ENCODE results near the gene TMEM52. TPM values are rescaled to one million over a fixed set of nuclear protein-coding genes. Genes with fewer than 3 reads are reported as not detected.
A peak's percentile ranks its signal among the peaks of the same experiment; 100 is the strongest.

TMEM52 gene
- total RNA-seq, 1 experiment from 2014 or later: 4.1 TPM

DNA sequence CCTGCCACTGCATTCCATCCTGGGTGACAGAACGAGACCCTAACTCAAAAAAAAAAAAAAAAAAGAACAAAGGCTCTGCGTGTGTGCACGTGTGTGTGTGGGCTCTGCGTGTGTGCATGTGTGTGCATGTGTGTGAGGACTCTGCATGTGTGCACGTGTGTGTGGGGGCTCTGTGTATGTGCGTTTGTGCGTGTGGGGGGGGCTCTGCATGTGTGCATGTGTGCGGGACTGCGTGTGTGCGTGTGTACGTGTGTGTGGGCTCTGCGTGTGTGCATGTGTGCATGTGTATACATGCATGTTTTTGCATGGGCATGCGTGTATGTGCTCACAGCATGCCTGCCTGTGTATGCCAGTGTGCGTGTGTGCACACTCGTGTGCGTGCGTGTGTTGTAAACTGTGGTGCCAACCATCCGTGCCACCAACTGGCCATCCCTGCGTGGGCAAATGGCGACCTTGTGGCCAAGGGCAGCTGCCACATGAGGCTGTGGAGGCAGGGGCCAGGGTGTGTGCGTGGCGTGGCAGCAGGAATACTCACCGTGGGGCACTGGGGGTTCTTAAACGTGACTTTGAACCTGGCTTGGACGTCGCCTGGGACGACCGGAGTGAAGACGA, 26.8 kb upstream of the TMEM52 start:
- Histone ChIP-seq H3K27ac (ENCODE audit: low read depth, low read length, poor library complexity, severe bottlenecking) (no peak overlapping the region), H3K36me3 (ENCODE audit: insufficient read depth, low read length, poor library complexity, severe bottlenecking) (no peaks in the 10 kb centered on the region), H3K9me3 (ENCODE audit: low read depth, low read length, poor library complexity, severe bottlenecking) (no peaks in the 10 kb centered on the region), H3K4me1 (ENCODE audit: insufficient read depth, low read length, poor library complexity, severe bottlenecking) (no peaks in the 10 kb centered on the region), H3K4me3 (ENCODE audit: low read depth, low read length, poor library complexity, severe bottlenecking) (no peak overlapping the region), H3K27me3 (replicated peaks; ENCODE audit: insufficient read depth, low read depth, low read length, poor library complexity) (no peaks in the 10 kb centered on the region)
- BruUV-seq (replicated peaks): no TSS peak
- no peak for DNase-seq (ENCODE audit: low spot score)
- intact Hi-C loops (cut with micrococcal nuclease; ENCODE audit: unreplicated experiment): no loop called here
- TF ChIP-seq, protein P1, sequence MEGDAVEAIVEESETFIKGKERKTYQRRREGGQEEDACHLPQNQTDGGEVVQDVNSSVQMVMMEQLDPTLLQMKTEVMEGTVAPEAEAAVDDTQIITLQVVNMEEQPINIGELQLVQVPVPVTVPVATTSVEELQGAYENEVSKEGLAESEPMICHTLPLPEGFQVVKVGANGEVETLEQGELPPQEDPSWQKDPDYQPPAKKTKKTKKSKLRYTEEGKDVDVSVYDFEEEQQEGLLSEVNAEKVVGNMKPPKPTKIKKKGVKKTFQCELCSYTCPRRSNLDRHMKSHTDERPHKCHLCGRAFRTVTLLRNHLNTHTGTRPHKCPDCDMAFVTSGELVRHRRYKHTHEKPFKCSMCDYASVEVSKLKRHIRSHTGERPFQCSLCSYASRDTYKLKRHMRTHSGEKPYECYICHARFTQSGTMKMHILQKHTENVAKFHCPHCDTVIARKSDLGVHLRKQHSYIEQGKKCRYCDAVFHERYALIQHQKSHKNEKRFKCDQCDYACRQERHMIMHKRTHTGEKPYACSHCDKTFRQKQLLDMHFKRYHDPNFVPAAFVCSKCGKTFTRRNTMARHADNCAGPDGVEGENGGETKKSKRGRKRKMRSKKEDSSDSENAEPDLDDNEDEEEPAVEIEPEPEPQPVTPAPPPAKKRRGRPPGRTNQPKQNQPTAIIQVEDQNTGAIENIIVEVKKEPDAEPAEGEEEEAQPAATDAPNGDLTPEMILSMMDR (conservative IDR thresholded peaks at IDR 0.05; ENCODE audit: low read depth, low read length): no peak
- no peak for TF ChIP-seq EZH2 (IDR thresholded peaks at IDR 0.05; ENCODE audit: borderline replicate concordance, low read depth, low read length, poor library complexity, severe bottlenecking)
- POLR2A ChIA-PET (ENCODE audit: low non-redundant PET): interaction anchor here (0.6 kb wide), 1 partner anchor 248 kb away, joined by 9 read pairs; no protein-coding TSS in a partner anchor
- CTCF ChIA-PET: no interaction called here

DNA sequence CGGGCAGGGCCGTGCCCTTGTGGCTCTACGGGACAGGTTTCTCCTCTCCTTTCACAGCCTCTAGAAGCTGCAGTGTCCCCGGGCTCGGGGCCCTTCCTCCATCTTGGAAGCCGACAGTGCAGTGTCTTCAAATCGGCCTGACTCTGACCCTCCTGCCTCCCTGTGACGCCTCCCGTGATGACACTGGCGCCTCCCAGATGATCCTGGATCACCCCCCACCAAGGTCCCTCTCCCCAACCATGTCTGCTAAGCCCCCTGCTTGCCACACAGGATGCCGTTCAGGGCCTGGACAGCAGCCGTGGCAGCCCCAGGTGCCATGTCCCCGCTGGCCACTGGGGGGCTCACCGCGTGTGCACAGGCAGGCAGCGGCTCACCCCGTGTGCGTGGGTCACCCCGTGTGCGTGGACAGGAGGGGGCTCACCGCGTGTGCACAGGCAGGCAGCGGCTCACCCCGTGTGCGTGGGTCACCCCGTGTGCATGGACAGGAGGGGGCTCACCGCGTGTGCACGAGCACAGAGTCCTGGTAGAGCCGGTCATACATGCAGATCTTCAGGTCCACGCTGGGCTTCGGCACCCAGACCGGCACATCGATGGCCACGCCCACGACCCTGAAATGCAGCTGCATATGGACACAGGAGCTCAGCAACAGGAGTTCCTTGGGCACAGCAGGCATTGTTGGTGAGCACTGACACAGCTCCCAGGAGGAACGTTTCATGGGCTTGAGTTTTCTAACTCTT, 24.9 kb upstream of the TMEM52 start:
- Histone ChIP-seq H3K27ac (ENCODE audit: low read depth, low read length, poor library complexity, severe bottlenecking) (no peak overlapping the region), H3K4me1 (ENCODE audit: insufficient read depth, low read length, poor library complexity, severe bottlenecking) (no peaks in the 10 kb centered on the region), H3K36me3 (ENCODE audit: insufficient read depth, low read length, poor library complexity, severe bottlenecking) (no peaks in the 10 kb centered on the region), H3K4me3 (ENCODE audit: low read depth, low read length, poor library complexity, severe bottlenecking) (no peak overlapping the region), H3K9me3 (ENCODE audit: low read depth, low read length, poor library complexity, severe bottlenecking) (no peaks in the 10 kb centered on the region), H3K27me3 (replicated peaks; ENCODE audit: insufficient read depth, low read depth, low read length, poor library complexity) (no peaks in the 10 kb centered on the region)
- peak; percentile 47 for DNase-seq (ENCODE audit: low spot score)
- BruUV-seq (replicated peaks): no TSS peak
- TF ChIP-seq EZH2 (IDR thresholded peaks at IDR 0.05; ENCODE audit: borderline replicate concordance, low read depth, low read length, poor library complexity, severe bottlenecking): no peak
- TF ChIP-seq, protein P1 (conservative IDR thresholded peaks at IDR 0.05; ENCODE audit: low read depth, low read length): peak; percentile 93
- intact Hi-C loops (cut with micrococcal nuclease; ENCODE audit: unreplicated experiment): loop anchor here (1.0 kb wide), 1 partner anchor 101 kb away; no protein-coding TSS in a partner anchor
- ChIA-PET POLR2A (ENCODE audit: low non-redundant PET) (no interaction called here), CTCF (interaction anchor here (0.5 to 0.8 kb wide), 2 partner anchors 91 to 122 kb away, joined by 3 to 4 read pairs; no protein-coding TSS in a partner anchor)

DNA sequence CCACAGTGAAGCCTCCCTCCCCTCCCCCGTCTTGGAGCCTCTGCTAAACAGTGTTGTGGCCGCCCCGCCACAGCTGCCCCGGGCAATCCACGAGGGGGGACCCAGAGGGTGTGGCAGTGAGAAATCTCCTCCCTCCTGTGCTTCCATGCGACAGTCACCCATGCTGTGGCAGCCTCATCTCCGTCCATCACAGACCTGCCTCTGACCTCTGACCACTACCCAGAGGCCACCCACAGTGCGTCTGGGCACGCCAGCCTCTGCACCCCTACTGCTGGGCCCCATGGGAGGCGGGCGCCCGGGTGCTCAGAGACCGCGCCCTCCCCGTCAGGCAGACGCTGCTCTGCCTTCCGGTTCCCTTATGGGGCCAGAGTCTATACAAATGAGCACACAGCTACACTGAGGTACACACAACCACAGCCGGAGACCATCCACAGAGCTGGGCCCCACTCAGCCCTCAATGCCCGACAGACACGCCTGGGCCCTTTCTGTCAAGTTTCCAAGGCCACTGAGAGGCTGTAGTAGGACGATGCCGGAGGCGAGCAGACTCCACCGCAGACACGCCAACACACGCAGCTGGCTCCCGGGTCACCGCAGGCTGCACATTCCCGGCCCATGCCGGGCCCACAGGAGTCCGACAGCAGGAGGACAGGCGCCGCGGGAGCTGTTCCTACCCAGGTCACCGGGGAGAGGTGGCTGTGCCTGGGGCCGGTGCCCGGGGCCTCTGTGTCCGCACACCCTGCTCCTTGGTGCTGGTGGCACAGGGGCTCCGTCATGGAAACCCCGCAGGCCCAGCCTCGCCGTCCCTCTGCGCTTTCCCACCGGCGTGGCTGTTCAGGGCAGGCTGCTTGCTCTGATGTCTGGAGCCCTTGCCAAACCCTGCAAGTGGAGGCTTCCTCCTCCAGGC, 23.9 kb upstream of the TMEM52 start:
- H3K4me3 ChIP-seq (ENCODE audit: low read depth, low read length, poor library complexity, severe bottlenecking): no peak overlapping the region
- no peaks in the 10 kb centered on the region for H3K27me3 ChIP-seq (replicated peaks; ENCODE audit: insufficient read depth, low read depth, low read length, poor library complexity)
- BruUV-seq (replicated peaks): no TSS peak
- H3K9me3 ChIP-seq (ENCODE audit: low read depth, low read length, poor library complexity, severe bottlenecking): no peaks in the 10 kb centered on the region
- intact Hi-C loops (cut with micrococcal nuclease; ENCODE audit: unreplicated experiment): no loop called here
- no peak for DNase-seq (ENCODE audit: low spot score)
- ChIA-PET POLR2A (ENCODE audit: low non-redundant PET) (no interaction called here), CTCF (no interaction called here)
- no peaks in the 10 kb centered on the region for H3K4me1 ChIP-seq (ENCODE audit: insufficient read depth, low read length, poor library complexity, severe bottlenecking)
- no peak overlapping the region for H3K27ac ChIP-seq (ENCODE audit: low read depth, low read length, poor library complexity, severe bottlenecking)
- TF ChIP-seq, protein P1 (conservative IDR thresholded peaks at IDR 0.05; ENCODE audit: low read depth, low read length): no peak
- H3K36me3 ChIP-seq (ENCODE audit: insufficient read depth, low read length, poor library complexity, severe bottlenecking): no peaks in the 10 kb centered on the region

Measured in A673 (cell line).